ENCODE data around the gene OXER1. TPM values are rescaled to one million over a fixed set of nuclear protein-coding genes. Genes with fewer than 3 reads are reported as not detected.

OXER1 gene
- total RNA-seq, 2 experiments from 2014 or later = not detected

DNA sequence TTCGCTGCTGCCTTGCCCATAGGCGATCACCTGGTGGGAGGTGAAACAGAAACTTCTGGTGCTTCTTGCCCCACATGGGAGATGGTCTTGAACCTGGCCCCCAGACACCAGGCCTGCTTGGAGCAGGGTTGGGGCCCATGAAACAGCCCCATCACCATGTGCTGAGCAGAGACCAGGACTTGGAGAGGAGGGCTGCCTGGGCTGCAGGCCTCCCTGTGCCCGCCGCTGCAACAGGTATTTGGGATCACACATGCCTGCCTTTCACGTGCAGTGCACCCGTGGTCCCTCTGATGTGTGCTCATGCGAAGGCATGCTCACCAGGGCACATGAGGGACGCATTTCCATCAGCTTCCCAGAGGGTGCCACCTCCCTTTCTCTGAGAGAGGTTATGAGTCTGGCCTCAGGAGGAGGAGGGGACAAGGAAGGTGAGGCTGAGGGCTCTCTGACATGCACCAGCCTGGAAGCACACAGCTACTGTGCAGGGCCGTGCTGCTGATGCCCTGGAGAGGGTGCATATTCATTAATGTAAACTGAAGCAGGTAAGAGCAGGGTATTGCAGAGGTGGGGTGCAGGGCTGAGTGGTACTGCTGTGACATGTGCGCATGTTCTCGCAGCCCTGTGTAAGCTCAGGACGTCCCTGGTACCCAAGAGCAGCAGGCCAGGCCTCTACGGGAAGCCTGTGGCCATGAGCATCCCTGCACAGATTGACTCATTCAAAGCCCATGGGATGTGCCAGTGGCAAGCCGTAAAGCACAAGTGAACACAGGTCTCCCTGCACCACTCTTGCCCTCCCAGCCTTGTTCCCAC lies 4.2 kb upstream of the OXER1 start:
- Histone ChIP-seq H3K9me2 (ENCODE audit: insufficient read depth, low read length) (no peaks in the 10 kb centered on the region), H4K20me1 (ENCODE audit: insufficient read depth, low read length) (no peaks in the 10 kb centered on the region), H3K36me3 (ENCODE audit: insufficient read depth, low read length) (no peaks in the 10 kb centered on the region), H3K79me2 (ENCODE audit: insufficient read depth, low read depth, low read length) (no peaks in the 10 kb centered on the region), H3K4me2 (ENCODE audit: low read length) (no peak overlapping the region), H3K4me1 (ENCODE audit: insufficient read depth, low read length, poor library complexity, severe bottlenecking) (no peaks in the 10 kb centered on the region), H3K4me3 (ENCODE audit: low read depth, low read length, poor library complexity, severe bottlenecking) (no peak overlapping the region), H2AFZ (ENCODE audit: low read length) (no peak overlapping the region), H3K27ac (ENCODE audit: low read depth, low read length, poor library complexity, severe bottlenecking) (no peak overlapping the region), H3K9me3 (ENCODE audit: low read length) (no peaks in the 10 kb centered on the region)
- ChIA-PET CTCF (ENCODE audit: unreplicated experiment) (no interaction called here), POLR2A (no interaction called here)
- no TSS peak for BruUV-seq (replicated peaks)
- DNase-seq (ENCODE audit: low spot score) = no peak
- TF ChIP-seq EZH2phosphoT487 (IDR thresholded peaks at IDR 0.05; ENCODE audit: borderline replicate concordance, low read depth, low read length) = no peak
- TF ChIP-seq, protein P1, sequence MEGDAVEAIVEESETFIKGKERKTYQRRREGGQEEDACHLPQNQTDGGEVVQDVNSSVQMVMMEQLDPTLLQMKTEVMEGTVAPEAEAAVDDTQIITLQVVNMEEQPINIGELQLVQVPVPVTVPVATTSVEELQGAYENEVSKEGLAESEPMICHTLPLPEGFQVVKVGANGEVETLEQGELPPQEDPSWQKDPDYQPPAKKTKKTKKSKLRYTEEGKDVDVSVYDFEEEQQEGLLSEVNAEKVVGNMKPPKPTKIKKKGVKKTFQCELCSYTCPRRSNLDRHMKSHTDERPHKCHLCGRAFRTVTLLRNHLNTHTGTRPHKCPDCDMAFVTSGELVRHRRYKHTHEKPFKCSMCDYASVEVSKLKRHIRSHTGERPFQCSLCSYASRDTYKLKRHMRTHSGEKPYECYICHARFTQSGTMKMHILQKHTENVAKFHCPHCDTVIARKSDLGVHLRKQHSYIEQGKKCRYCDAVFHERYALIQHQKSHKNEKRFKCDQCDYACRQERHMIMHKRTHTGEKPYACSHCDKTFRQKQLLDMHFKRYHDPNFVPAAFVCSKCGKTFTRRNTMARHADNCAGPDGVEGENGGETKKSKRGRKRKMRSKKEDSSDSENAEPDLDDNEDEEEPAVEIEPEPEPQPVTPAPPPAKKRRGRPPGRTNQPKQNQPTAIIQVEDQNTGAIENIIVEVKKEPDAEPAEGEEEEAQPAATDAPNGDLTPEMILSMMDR (conservative IDR thresholded peaks at IDR 0.05; ENCODE audit: low read length) = no peak
- intact Hi-C loops (cut with micrococcal nuclease; ENCODE audit: unreplicated experiment) = no loop called here

DNA sequence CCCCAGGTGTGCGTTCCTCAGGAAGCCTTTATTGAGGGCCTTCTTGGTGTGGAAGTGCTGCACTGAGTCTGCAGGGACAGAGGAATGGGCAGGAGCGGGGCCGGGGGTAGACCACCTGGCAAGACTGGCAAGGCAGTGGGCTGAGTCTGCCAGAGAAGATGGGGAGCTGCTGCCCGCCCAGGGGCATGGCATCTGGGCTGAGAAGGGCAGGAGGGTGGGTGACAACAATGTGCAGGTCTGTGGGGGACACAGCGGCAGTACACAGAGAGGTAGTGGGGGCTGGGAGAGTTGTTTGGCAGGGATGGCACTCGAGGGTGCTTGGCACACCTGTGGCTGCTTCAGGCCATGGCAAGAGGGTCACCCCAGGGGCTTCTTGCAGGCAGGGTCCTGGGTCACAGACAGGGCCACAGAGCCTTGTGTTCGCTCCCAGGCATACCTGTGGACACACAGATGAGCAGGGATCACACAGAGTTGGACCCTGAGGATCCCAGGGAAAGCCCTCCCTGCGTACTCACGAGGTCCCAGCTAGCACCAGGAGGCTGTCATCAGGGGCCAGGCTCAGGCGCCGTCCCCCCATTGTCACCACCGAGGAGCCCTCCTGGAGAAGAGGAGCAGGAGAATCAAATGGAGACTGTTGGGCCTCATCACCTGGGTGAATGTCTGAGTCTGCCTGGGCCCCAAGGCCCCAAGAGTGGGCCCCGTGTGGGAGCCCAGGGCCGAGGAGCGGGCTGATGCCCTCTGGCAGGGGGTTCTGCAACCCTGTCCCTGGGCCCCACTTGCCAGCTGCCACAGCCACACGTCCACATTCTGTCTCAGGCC lies 3.4 kb upstream of the OXER1 start:
- TF ChIP-seq, protein P1 (conservative IDR thresholded peaks at IDR 0.05; ENCODE audit: low read length) = no peak
- TF ChIP-seq EZH2phosphoT487 (IDR thresholded peaks at IDR 0.05; ENCODE audit: borderline replicate concordance, low read depth, low read length) = no peak
- H2AFZ ChIP-seq (ENCODE audit: low read length) = no peak overlapping the region
- no peak for DNase-seq (ENCODE audit: low spot score)
- H3K4me3 ChIP-seq (ENCODE audit: low read depth, low read length, poor library complexity, severe bottlenecking) = no peak overlapping the region
- H3K27ac ChIP-seq (ENCODE audit: low read depth, low read length, poor library complexity, severe bottlenecking) = no peak overlapping the region
- no peaks in the 10 kb centered on the region for H4K20me1 ChIP-seq (ENCODE audit: insufficient read depth, low read length)
- no peak overlapping the region for H3K4me2 ChIP-seq (ENCODE audit: low read length)
- BruUV-seq (replicated peaks) = no TSS peak
- H3K9me2 ChIP-seq (ENCODE audit: insufficient read depth, low read length) = no peaks in the 10 kb centered on the region
- ChIA-PET POLR2A (no interaction called here), CTCF (ENCODE audit: unreplicated experiment) (no interaction called here)
- no peaks in the 10 kb centered on the region for H3K36me3 ChIP-seq (ENCODE audit: insufficient read depth, low read length)
- no peaks in the 10 kb centered on the region for H3K79me2 ChIP-seq (ENCODE audit: insufficient read depth, low read depth, low read length)
- intact Hi-C loops (cut with micrococcal nuclease; ENCODE audit: unreplicated experiment) = no loop called here
- no peaks in the 10 kb centered on the region for H3K4me1 ChIP-seq (ENCODE audit: insufficient read depth, low read length, poor library complexity, severe bottlenecking)
- no peaks in the 10 kb centered on the region for H3K9me3 ChIP-seq (ENCODE audit: low read length)

Measured in OCI-LY7 (cell line).